ENCODE measurements around the gene ZNF584.
A peak's percentile ranks its signal among the peaks of the same experiment; 100 is the strongest.

The ZNF584 gene

DNA sequence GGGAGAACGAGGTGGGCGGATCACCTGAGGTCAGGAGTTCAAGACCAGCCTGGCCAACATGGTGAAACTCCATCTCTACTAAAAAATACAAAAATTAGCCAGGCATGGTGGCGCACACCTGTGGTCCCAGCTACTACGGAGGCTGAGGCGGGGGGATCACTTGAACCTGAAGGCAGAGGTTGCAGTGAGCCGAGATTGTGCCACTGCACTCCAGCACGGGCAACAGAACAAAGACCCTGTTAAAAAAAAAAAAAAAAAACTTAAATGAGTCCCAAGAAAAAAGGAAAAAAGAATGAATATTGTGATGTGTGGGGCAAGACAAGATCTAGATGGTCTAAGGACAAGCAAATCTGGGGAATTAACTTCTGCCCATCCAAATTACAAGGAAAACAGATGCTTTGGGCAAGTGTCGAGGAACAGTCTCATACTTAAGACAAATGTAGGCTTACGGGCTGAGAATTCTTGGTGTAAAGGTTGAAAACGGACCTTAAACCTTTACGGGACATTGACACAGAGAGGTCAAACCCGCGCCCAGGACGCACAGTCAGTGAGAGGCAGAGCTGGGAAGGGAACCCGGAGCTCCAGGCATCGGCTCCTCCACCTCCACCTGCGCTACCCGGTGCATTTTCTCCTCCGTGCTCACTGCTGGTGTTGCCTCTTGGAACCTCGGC lies 57.8 kb downstream of the ZNF584 start:
- Histone ChIP-seq H3K36me3 (ENCODE audit: control insufficient read depth, insufficient read depth, low read length) (no peaks in the 10 kb centered on the region), H3K4me1 (no peaks in the 10 kb centered on the region), H3K27me3 (ENCODE audit: control insufficient read depth, insufficient read depth, low read length) (no peaks in the 10 kb centered on the region), H3K9me3 (ENCODE audit: control insufficient read depth, low read length) (no peaks in the 10 kb centered on the region), H3K9ac (no peak overlapping the region), H3K4me3 (ENCODE audit: low read depth, low read length) (peak overlapping the region; percentile 92), H3K27ac (peak overlapping the region; percentile 72), H3K4me2 (ENCODE audit: low read length) (peak overlapping the region; percentile 84), H2AFZ (peak overlapping the region; percentile 93), H3K79me2 (peaks cover 13% of the 10 kb centered on the region)
- TF ChIP-seq, protein P1, sequence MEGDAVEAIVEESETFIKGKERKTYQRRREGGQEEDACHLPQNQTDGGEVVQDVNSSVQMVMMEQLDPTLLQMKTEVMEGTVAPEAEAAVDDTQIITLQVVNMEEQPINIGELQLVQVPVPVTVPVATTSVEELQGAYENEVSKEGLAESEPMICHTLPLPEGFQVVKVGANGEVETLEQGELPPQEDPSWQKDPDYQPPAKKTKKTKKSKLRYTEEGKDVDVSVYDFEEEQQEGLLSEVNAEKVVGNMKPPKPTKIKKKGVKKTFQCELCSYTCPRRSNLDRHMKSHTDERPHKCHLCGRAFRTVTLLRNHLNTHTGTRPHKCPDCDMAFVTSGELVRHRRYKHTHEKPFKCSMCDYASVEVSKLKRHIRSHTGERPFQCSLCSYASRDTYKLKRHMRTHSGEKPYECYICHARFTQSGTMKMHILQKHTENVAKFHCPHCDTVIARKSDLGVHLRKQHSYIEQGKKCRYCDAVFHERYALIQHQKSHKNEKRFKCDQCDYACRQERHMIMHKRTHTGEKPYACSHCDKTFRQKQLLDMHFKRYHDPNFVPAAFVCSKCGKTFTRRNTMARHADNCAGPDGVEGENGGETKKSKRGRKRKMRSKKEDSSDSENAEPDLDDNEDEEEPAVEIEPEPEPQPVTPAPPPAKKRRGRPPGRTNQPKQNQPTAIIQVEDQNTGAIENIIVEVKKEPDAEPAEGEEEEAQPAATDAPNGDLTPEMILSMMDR (IDR thresholded peaks at IDR 0.05): no peak

DNA sequence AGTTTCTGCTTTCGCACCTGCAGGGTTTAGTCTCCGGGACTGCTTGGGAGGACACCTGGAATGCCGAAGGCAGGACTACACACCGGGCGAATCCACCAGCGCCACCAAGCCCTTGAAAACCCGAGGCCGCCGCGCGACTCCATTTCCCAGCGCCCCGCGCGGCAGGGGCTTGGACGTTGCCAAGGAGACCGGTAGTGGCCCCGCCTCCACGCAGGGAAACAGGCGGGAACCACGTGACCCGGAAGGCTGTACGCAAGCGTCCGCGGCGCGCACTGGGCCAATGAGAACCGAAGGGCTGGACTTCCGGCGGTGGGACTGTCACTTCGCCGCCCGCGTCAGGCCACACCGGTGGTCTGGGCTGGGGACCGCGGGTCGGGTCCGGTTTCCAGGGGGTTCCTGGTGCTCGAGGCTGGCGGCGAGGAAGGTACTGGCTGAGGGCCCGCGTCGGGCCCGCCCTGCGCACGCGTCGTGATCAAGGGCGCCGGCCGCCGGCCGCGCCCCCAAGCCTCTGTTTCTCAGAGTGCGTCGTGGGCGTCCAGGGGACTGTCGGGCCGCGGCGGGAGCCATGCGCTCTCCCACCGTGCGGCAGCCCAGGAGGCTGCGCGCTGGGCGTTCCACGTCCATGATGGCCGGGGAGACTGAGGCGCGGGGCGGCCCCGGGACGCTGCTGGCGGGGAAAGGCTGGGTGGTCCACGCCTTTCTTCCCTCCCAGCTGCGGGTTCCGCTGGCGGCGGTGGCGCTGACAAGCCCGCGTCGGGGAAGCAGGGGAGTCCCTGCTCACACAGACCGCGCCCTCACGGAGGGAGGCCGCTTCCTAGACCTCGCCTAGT lies 58.5 kb downstream of the ZNF584 start, which contains the start of gene ZNF324:
TSS of gene ZNF324 (plus strand) at position 321 of the 830 bp plus-strand sequence. CDS start 2,106 bp downstream, outside the sequence.
- H3K27me3 ChIP-seq (ENCODE audit: control insufficient read depth, insufficient read depth, low read length): no peaks in the 10 kb centered on the region
- peak within 1 kb of the TSS; percentile 47 for H3K9ac ChIP-seq
- H2AFZ ChIP-seq: peak within 1 kb of the TSS; percentile 93
- no peaks in the 10 kb centered on the region for H3K36me3 ChIP-seq (ENCODE audit: control insufficient read depth, insufficient read depth, low read length)
- H3K4me1 ChIP-seq: no peaks in the 10 kb centered on the region
- peak within 1 kb of the TSS; percentile 92 for H3K4me3 ChIP-seq (ENCODE audit: low read depth, low read length)
- TF ChIP-seq, protein P1 (IDR thresholded peaks at IDR 0.05): peak; percentile 11
- H3K4me2 ChIP-seq (ENCODE audit: low read length): peak within 1 kb of the TSS; percentile 84
- no peaks in the 10 kb centered on the region for H3K9me3 ChIP-seq (ENCODE audit: control insufficient read depth, low read length)
- H3K79me2 ChIP-seq: peaks cover 13% of the 10 kb centered on the region
- peak within 1 kb of the TSS; percentile 72 for H3K27ac ChIP-seq
